HCT116 (cell line): ENCODE data around the gene AGMAT. TPM values are rescaled to one million over a fixed set of nuclear protein-coding genes. Genes with fewer than 3 reads are reported as not detected.

Experiments
- ATAC-seq: fragments of 200-7000 bp; cut with Tn5 transposase; 2 replicates; pipeline ENCODE4 v1.9.1; 2020; ENCODE audit warnings: mild to moderate bottlenecking, moderate library complexity
- BruUV-seq: library from RNA; stranded (reverse); fragments of 400-500 nt; replicated peaks from 2 replicates; lab custom pipeline; 2021; lab: Mats Ljungman, UMichigan
- CTCF ChIA-PET: fragments of 300-600 bp; sonication (Branson Sonifier 250); formaldehyde crosslinking; loops from one replicate; lab custom pipeline; 2021; ENCODE audit warnings: antibody characterized with exemption; lab: Charles Lee
- POLR2A ChIA-PET: fragments of 300-600, 350-600 bp; sonication (Branson Sonifier 250); formaldehyde crosslinking; loops from one replicate; lab custom pipeline; 2021; ENCODE audit warnings: antibody characterized with exemption; lab: Charles Lee
- RAD21 ChIA-PET, 2 experiments: fragments of 300-600 bp; sonication (Branson Sonifier 250); formaldehyde crosslinking; loops; one replicate each; lab custom pipeline; 2023; ENCODE audit warnings: low total read pairs in 2 of 2; ENCODE audit not compliant: uncharacterized antibody in 2 of 2, unreplicated experiment in 2 of 2, low non-redundant PET in 1 of 2; lab: Charles Lee
- DNase-seq: peaks from one replicate; pipeline ENCODE4 v3.0.0-alpha.2; 2010; ENCODE audit warnings: low read depth, low spot score
- H2AFZ ChIP-seq: fragments of 200-600 bp; shearing (Covaris generic), sonication (generic); 2 replicates; pipeline ENCODE4 v1.6.1; 2017; ENCODE audit warnings: low read depth, mixed run types, mixed read lengths, antibody characterized with exemption, low read length; ENCODE audit not compliant: poor library complexity, severe bottlenecking
- H3K27ac ChIP-seq: 2 replicates; pipeline ENCODE4 v1.5.1; 2012; ENCODE audit warnings: low read depth, low read length
- H3K27me3 ChIP-seq: fragments of 200-600 bp; sonication (generic); 2 replicates; pipeline ENCODE4 v1.6.1; 2016; ENCODE audit warnings: mixed run types, low read length, mixed read lengths; ENCODE audit not compliant: insufficient read depth
- H3K36me3 ChIP-seq, 2 experiments: fragments of 200-500 bp in 1 of 2; fragments of 200-600 bp in 1 of 2; sonication (Bioruptor generic) in 1 of 2; sonication (generic) in 1 of 2; 2 replicates each; pipeline versions ENCODE4 v1.5.1 to v1.6.1; 2014 to 2016; ENCODE audit warnings: low read length in 2 of 2, inconsistent platforms in 1 of 2, mixed read lengths in 1 of 2, mixed run types in 1 of 2; ENCODE audit not compliant: insufficient read depth in 2 of 2, control insufficient read depth in 1 of 2
- H3K4me1 ChIP-seq, 2 experiments: fragments of 200-600 bp in 1 of 2; sonication (generic) in 1 of 2; 2 replicates each; pipeline versions ENCODE4 v1.5.1 to v1.6.1; 2012 to 2017; ENCODE audit warnings: low read length in 2 of 2, inconsistent platforms in 1 of 2, mild to moderate bottlenecking in 1 of 2, mixed read lengths in 1 of 2, mixed run types in 1 of 2, moderate library complexity in 1 of 2; ENCODE audit not compliant: insufficient read depth in 2 of 2, control insufficient read depth in 1 of 2
- H3K4me2 ChIP-seq: fragments of 200-600 bp; sonication (generic); 2 replicates; pipeline ENCODE4 v1.6.1; 2017; ENCODE audit warnings: mixed run types, low read length, mixed read lengths
- H3K4me3 ChIP-seq, 2 experiments: fragments of 200-600 bp in 1 of 2; sonication (generic) in 1 of 2; replicated peaks in 1 of 2; 2 replicates each; pipeline ENCODE4 v1.5.1; 2011 to 2016; ENCODE audit warnings: low read length in 2 of 2, control low read depth in 1 of 2, low read depth in 1 of 2, mild to moderate bottlenecking in 1 of 2, mixed read lengths in 1 of 2, mixed run types in 1 of 2
- H3K79me2 ChIP-seq: fragments of 200-600 bp; sonication (generic); 2 replicates; pipeline ENCODE4 v1.6.1; 2017; ENCODE audit warnings: mild to moderate bottlenecking, mixed run types, low read length, moderate library complexity, mixed read lengths; ENCODE audit not compliant: insufficient read depth
- H3K9ac ChIP-seq: fragments of 200-600 bp; sonication (generic); 2 replicates; pipeline ENCODE4 v1.6.1; 2016; ENCODE audit warnings: low read length, mixed read lengths
- H3K9me2 ChIP-seq: fragments of 200-600 bp; sonication (generic), shearing (Covaris generic); 2 replicates; pipeline ENCODE4 v1.6.1; 2017; ENCODE audit warnings: mixed run types, mild to moderate bottlenecking, moderate library complexity; ENCODE audit not compliant: insufficient read depth
- H3K9me3 ChIP-seq, 2 experiments: fragments of 200-500 bp in 1 of 2; fragments of 200-600 bp in 1 of 2; sonication (Bioruptor generic) in 1 of 2; sonication (generic) in 1 of 2; 2 replicates each; pipeline ENCODE4 v1.6.1; 2014 to 2017; ENCODE audit warnings: low read length in 2 of 2, mixed read lengths in 2 of 2, inconsistent platforms in 1 of 2, low read depth in 1 of 2, mild to moderate bottlenecking in 1 of 2, mixed run types in 1 of 2, moderate library complexity in 1 of 2; ENCODE audit not compliant: control insufficient read depth in 1 of 2, insufficient read depth in 1 of 2
- H4K20me1 ChIP-seq: fragments of 200-600 bp; sonication (generic), shearing (Covaris generic); 2 replicates; pipeline ENCODE4 v1.6.1; 2017; ENCODE audit warnings: mixed run types, mild to moderate bottlenecking, moderate library complexity; ENCODE audit not compliant: insufficient read depth
- ATF3 ChIP-seq: IDR thresholded peaks from 2 replicates; pipeline ENCODE4 v1.6.1; 2012
- CEBPB ChIP-seq: IDR thresholded peaks from 2 replicates; pipeline ENCODE4 v1.6.1; 2012; ENCODE audit warnings: low read depth
- EZH2 ChIP-seq: fragments of 200-600 bp; sonication (generic); IDR thresholded peaks from 2 replicates; pipeline ENCODE4 v1.6.1; 2017; ENCODE audit warnings: antibody characterized with exemption, mixed run types
- EZH2phosphoT487 ChIP-seq: fragments of 200-600 bp; IDR thresholded peaks from 2 replicates; pipeline ENCODE4 v1.6.1; 2018; ENCODE audit warnings: antibody characterized with exemption, borderline replicate concordance
- JUND ChIP-seq: IDR thresholded peaks from 2 replicates; pipeline ENCODE4 v1.6.1; 2012
- POLR2A ChIP-seq: IDR thresholded peaks from 2 replicates; pipeline ENCODE4 v1.7.0; 2011; ENCODE audit warnings: borderline replicate concordance; ENCODE audit not compliant: insufficient read depth, insufficient read length; ENCODE audit errors: extremely low read depth
- POLR2AphosphoS5 ChIP-seq: IDR thresholded peaks from 2 replicates; pipeline ENCODE4 v1.6.1; 2011; ENCODE audit warnings: mild to moderate bottlenecking, low read depth, low read length, moderate library complexity
- SP1 ChIP-seq: IDR thresholded peaks from 2 replicates; pipeline ENCODE4 v1.6.1; 2012; ENCODE audit warnings: low read depth
- TCF7L2 ChIP-seq: IDR thresholded peaks from 2 replicates; pipeline ENCODE4 v1.7.0; 2011; ENCODE audit warnings: borderline replicate concordance, inconsistent platforms; ENCODE audit not compliant: insufficient read depth, insufficient read length; ENCODE audit errors: extremely low read depth
- ZBTB33 ChIP-seq: IDR thresholded peaks from 2 replicates; pipeline ENCODE4 v1.6.1; 2011; ENCODE audit warnings: mild to moderate bottlenecking, low read length, moderate library complexity; ENCODE audit not compliant: insufficient replicate concordance; ENCODE audit errors: extremely low read depth
- intact Hi-C: fragments of 100-400 bp; cut with micrococcal nuclease; formaldehyde crosslinking; loops from 2 replicates; pipeline ENCODE4 v1.10.0; 2022
- total RNA-seq: library from RNA; stranded (reverse); gene quantifications from one replicate; pipeline ENCODE4 v1.2.1, GENCODE V29; 2021; ENCODE audit not compliant: unreplicated experiment

The AGMAT gene
- total RNA-seq, 1 experiment from 2014 or later: not detected

GRCh38 chr1:15579683-15580047 is 5.2 kb downstream of the AGMAT start:
- Histone ChIP-seq H3K27ac (no peak overlapping the region), H3K4me3 (no peak overlapping the region), H4K20me1 (no peaks in the 10 kb centered on the region), H2AFZ (no peak overlapping the region), H3K9me2 (no peaks in the 10 kb centered on the region), H3K9me3 (no peaks in the 10 kb centered on the region)
- CTCF ChIA-PET: no interaction called here
- no peak for ATAC-seq
- RAD21 ChIA-PET: no interaction called here
- TF ChIP-seq POLR2A (no peak), SP1 (no peak), TCF7L2 (no peak), ATF3 (no peak), POLR2AphosphoS5 (no peak), EZH2 (no peak), JUND (no peak), CEBPB (no peak), ZBTB33 (no peak), EZH2phosphoT487 (no peak)
- TF ChIP-seq, all 23 proteins: peak for 0
- POLR2A ChIA-PET: no interaction called here
- Histone ChIP-seq H3K4me2 (no peak overlapping the region), H3K79me2 (no peaks in the 10 kb centered on the region), H3K27me3 (no peaks in the 10 kb centered on the region), H3K4me1 (no peaks in the 10 kb centered on the region), H3K36me3 (no peaks in the 10 kb centered on the region), H3K9ac (no peak overlapping the region)
- no TSS peak for BruUV-seq
- no peak for DNase-seq
- intact Hi-C loops: no loop called here
